Neural crest cell (in vitro differentiated cells): ENCODE measurements around the gene USP35. TPM values are rescaled to one million over a fixed set of nuclear protein-coding genes. Genes with fewer than 3 reads are reported as not detected.

Experiments
- DNase-seq: peaks from one replicate; pipeline ENCODE4 v3.0.0; 2021; ENCODE audit warnings: low read depth, mixed read lengths, low spot score
- H3K27ac Mint-ChIP-seq: one replicate; pipeline ENCODE4 v1.8.0; 2021; ENCODE audit warnings: mild to moderate bottlenecking, mixed read lengths; ENCODE audit not compliant: unreplicated experiment
- H3K27me3 Mint-ChIP-seq: 2 replicates; pipeline ENCODE4 v1.8.0; 2021; ENCODE audit warnings: low read depth, mild to moderate bottlenecking, mixed read lengths
- H3K36me3 Mint-ChIP-seq: 2 replicates; pipeline ENCODE4 v1.8.0; 2021; ENCODE audit warnings: low read depth, mild to moderate bottlenecking, mixed read lengths
- H3K4me1 Mint-ChIP-seq: 2 replicates; pipeline ENCODE4 v1.8.0; 2021; ENCODE audit warnings: mixed read lengths
- H3K4me3 Mint-ChIP-seq: one replicate; pipeline ENCODE4 v1.8.0; 2021; ENCODE audit warnings: mild to moderate bottlenecking, mixed read lengths
- H3K9me3 Mint-ChIP-seq: 2 replicates; pipeline ENCODE4 v1.8.0; 2021; ENCODE audit warnings: mixed read lengths
- CTCF ChIP-seq: fragments of 200-600 bp; sonication (generic); conservative IDR thresholded peaks from 2 replicates; pipeline ENCODE4 v1.5.0; 2021; ENCODE audit warnings: antibody characterized with exemption, mild to moderate bottlenecking
- total RNA-seq: library from RNA; stranded (reverse); gene quantifications from 2 replicates; pipeline ENCODE4 v1.2.1, GENCODE V29; 2021

Gene USP35
- total RNA-seq, 1 donor from 2014 or later = 11.1 TPM

GRCh38 chr11:78147807-78148206 lies 40.9 kb upstream of the USP35 start:
- Mint-ChIP-seq H3K9me3 (no peaks in the 10 kb centered on the region), H3K4me3 (no peak overlapping the region), H3K27ac (no peak overlapping the region), H3K4me1 (peaks cover 8% of the 10 kb centered on the region), H3K27me3 (no peaks in the 10 kb centered on the region), H3K36me3 (peaks cover 6% of the 10 kb centered on the region)
- TF ChIP-seq CTCF = no peak
- DNase-seq = no peak

- peaks cover 8% of the 10 kb centered on the region for H3K4me1 Mint-ChIP-seq
- H3K27ac Mint-ChIP-seq = no peak overlapping the region
- H3K27me3 Mint-ChIP-seq = no peaks in the 10 kb centered on the region
- no peaks in the 10 kb centered on the region for H3K9me3 Mint-ChIP-seq
- no peak for TF ChIP-seq CTCF
- H3K36me3 Mint-ChIP-seq = peaks cover 2% of the 10 kb centered on the region
- no peak for DNase-seq
- no peak overlapping the region for H3K4me3 Mint-ChIP-seq
Measured at GRCh38 chr11:78149646-78150045, 39.1 kb upstream of the USP35 start.

- Mint-ChIP-seq H3K27ac (no peak overlapping the region), H3K27me3 (no peaks in the 10 kb centered on the region)
Measured at GRCh38 chr11:78150346-78150745, 38.4 kb upstream of the USP35 start.

GRCh38 chr11:78150754-78151153 lies 38.0 kb upstream of the USP35 start:
- H3K4me1 Mint-ChIP-seq = peaks cover 8% of the 10 kb centered on the region
- no peak for TF ChIP-seq CTCF
- no peaks in the 10 kb centered on the region for H3K27me3 Mint-ChIP-seq
- H3K27ac Mint-ChIP-seq = no peak overlapping the region
- H3K36me3 Mint-ChIP-seq = peaks cover 2% of the 10 kb centered on the region
- no peak for DNase-seq
- no peaks in the 10 kb centered on the region for H3K9me3 Mint-ChIP-seq
- H3K4me3 Mint-ChIP-seq = no peak overlapping the region

More at GRCh38 chr11:78150346-78150745, 38.4 kb upstream of the USP35 start:
- Mint-ChIP-seq H3K9me3 (no peaks in the 10 kb centered on the region), H3K4me1 (peaks cover 8% of the 10 kb centered on the region), H3K4me3 (no peak overlapping the region), H3K36me3 (peaks cover 2% of the 10 kb centered on the region)
- no peak for TF ChIP-seq CTCF
- no peak for DNase-seq

GRCh38 chr11:78151804-78152203 lies 36.9 kb upstream of the USP35 start:
- no peak for DNase-seq
- Mint-ChIP-seq H3K27me3 (no peaks in the 10 kb centered on the region), H3K36me3 (peaks cover 2% of the 10 kb centered on the region), H3K4me1 (peaks cover 16% of the 10 kb centered on the region), H3K27ac (no peak overlapping the region), H3K4me3 (no peak overlapping the region), H3K9me3 (no peaks in the 10 kb centered on the region)
- TF ChIP-seq CTCF = no peak
